Measurements from ENCODE around the gene CENPF. TPM values are rescaled to one million over a fixed set of nuclear protein-coding genes. Genes with fewer than 3 reads are reported as not detected.

CENPF gene
- total and polyA plus RNA-seq, 8 donors: 0.15 to 43.2 (median 6.8) TPM

DNA sequence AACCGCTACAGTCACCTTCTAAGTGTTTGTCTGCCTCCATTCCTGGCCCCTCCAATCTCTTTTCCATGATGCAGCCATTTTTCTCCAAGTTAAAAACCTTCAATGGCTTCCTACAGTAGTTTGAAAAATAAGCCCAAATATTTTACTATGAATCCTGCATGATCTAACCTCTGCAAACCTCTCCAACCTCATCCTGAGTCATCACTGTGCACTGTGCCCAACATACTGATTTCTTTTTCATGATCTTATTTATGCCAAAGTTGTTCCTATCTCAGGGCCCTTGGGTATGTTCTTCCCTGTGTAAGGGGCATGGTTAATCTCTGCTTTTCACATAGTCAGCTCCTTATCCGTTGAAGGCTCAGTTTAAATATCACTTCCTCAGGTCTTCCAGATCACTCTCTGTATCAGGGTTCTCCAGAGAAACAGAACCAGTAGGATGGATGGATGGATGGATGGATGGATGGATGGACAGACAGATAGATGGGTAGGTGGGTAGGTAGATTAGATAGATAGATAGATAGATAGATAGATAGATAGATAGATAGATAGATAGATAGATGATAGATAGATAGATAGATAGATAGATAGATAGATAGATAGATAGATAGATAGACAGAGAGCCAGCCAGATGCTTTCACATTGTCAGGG is 33.5 kb upstream of the CENPF start:
- TF ChIP-seq POLR2A (IDR thresholded peaks at IDR 0.05) (no peak), EP300 (IDR thresholded peaks at IDR 0.05) (no peak), POLR2AphosphoS5 (IDR thresholded peaks at IDR 0.05) (no peak)
- TF ChIP-seq, protein P1, sequence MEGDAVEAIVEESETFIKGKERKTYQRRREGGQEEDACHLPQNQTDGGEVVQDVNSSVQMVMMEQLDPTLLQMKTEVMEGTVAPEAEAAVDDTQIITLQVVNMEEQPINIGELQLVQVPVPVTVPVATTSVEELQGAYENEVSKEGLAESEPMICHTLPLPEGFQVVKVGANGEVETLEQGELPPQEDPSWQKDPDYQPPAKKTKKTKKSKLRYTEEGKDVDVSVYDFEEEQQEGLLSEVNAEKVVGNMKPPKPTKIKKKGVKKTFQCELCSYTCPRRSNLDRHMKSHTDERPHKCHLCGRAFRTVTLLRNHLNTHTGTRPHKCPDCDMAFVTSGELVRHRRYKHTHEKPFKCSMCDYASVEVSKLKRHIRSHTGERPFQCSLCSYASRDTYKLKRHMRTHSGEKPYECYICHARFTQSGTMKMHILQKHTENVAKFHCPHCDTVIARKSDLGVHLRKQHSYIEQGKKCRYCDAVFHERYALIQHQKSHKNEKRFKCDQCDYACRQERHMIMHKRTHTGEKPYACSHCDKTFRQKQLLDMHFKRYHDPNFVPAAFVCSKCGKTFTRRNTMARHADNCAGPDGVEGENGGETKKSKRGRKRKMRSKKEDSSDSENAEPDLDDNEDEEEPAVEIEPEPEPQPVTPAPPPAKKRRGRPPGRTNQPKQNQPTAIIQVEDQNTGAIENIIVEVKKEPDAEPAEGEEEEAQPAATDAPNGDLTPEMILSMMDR (IDR thresholded peaks at IDR 0.05): no peak
- no peak overlapping the region for H3K27ac ChIP-seq
- 86 to 91% (median 88%) methylated on average over 2 of the region's 2 CpGs for WGBS, 5 donors

DNA sequence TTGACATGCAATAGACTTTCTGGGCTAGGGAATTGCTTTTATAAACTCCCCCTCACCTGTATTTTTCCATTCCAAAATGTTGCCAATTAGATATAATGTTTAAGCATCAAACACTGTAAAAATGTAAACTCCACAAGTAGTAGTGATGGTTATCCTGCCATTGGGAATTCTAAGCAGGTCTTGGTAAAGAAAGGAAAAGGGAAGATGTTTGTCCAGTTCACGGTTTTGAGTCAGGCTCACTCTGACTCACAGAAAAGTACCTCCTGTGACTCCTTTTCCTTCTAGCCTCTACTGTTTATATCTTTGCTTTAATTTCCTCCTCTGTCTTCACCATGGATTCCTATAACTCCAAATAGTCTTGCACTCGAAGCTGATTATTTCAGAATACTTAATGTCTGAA is 32.6 kb upstream of the CENPF start:
- DNase-seq: no peak
- Histone ChIP-seq H3K4me3 (no peak overlapping the region), H3K27ac (no peak overlapping the region), H3K4me1 (peaks cover 0 to 4% (median 0%) of the 10 kb centered on the region in 4 donors), H3K36me3 (no peaks in the 10 kb centered on the region), H3K9me3 (peaks cover 0 to 4% (median 1%) of the 10 kb centered on the region in 4 donors), H3K27me3 (no peaks in the 10 kb centered on the region)
- 24 to 43% (median 32%) methylated on average over 2 of the region's 2 CpGs for WGBS, 5 donors
- no peak for TF ChIP-seq POLR2AphosphoS5 (IDR thresholded peaks at IDR 0.05)
- TF ChIP-seq EP300 (IDR thresholded peaks at IDR 0.05): no peak
- TF ChIP-seq POLR2A (IDR thresholded peaks at IDR 0.05): no peak
- intact Hi-C loops (cut with DNase I; ENCODE audit: low total_unique reads): no loop called here

More for the DNA sequence above, 33.5 kb upstream of the CENPF start:
- intact Hi-C loops (cut with DNase I; ENCODE audit: low total_unique reads): no loop called here
- DNase-seq: no peak
- Histone ChIP-seq H3K4me3 (no peak overlapping the region), H3K27me3 (no peaks in the 10 kb centered on the region), H3K36me3 (no peaks in the 10 kb centered on the region), H3K4me1 (peaks cover 0 to 4% (median 0%) of the 10 kb centered on the region in 4 donors), H3K9me3 (no peaks in the 10 kb centered on the region)

DNA sequence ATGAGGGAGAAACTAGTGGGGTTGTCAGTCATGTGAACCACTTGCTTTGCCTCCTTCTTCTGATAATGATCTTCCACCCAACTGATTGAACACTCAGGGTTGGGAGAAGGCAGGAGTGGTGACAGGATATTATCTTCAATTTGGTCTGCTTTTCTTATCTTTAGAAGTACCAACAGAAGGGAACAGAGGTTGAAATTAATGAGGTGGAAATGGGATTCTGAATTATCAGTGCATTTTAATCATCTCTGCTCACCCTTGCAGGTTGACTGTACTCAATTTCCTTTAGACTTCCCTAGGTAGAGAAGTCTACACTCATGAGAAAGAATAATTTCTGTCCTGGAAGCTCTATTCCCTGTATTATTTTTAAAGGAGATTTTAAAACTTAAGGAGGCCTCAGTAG is 31.7 kb upstream of the CENPF start:
- Histone ChIP-seq H3K27me3 (no peaks in the 10 kb centered on the region), H3K9me3 (peaks cover 5 to 13% (median 9%) of the 10 kb centered on the region in 4 donors), H3K4me1 (peaks cover 0 to 4% (median 0%) of the 10 kb centered on the region in 4 donors), H3K36me3 (no peaks in the 10 kb centered on the region), H3K27ac (no peak overlapping the region), H3K4me3 (no peak overlapping the region)
- TF ChIP-seq EP300 (IDR thresholded peaks at IDR 0.05) (no peak), POLR2AphosphoS5 (IDR thresholded peaks at IDR 0.05) (no peak), POLR2A (IDR thresholded peaks at IDR 0.05) (no peak)
- TF ChIP-seq, protein P1 (IDR thresholded peaks at IDR 0.05): no peak
- no peak for DNase-seq
- intact Hi-C loops (cut with DNase I; ENCODE audit: low total_unique reads): no loop called here

DNA sequence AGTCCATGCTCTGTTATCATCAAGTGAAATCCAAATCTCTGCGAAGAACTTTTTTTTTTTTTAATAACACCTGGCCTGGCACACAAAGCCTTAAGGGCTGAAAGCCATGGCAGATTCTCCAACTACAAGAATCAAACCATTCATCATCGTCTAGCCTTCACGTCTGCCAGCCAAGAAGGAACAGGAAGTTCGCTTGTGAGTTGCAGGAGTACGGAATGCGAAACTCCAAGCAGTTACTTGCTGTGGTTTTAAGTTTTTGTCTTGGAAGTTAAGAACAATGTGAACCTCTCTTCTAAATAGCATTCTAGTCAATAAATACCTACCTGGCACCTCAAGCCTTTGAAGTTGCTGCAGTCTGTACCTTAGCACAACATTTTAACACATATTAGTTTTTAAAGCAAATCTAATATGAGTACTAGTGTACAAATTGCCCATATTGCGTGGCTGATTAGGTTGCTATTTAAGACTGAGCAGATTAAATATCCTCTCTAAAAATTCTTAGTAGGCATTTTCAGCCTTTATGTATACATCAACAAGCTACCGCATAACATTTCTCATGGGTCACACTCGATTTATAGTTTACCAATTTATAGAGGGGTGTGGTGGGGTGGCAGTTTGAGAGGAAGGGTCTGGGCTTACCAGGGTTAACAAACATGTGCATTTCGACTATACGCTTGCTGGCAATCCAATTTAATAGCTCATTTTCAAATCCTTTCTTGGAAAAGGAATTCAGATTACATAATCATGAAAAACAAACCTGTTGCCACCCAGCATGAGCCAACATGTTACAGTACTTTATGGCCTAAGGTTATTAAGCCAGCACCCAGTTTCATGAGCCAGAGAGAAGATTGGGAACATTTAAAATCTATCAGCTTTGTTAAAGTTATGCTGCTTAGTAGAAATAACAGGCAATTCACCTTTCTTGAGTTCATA is 29.3 kb upstream of the CENPF start:
- WGBS, 5 donors: 74 to 81% (median 80%) methylated on average over 11 of the region's 11 CpGs
- Histone ChIP-seq H3K4me3 (no peak overlapping the region), H3K27me3 (no peaks in the 10 kb centered on the region), H3K27ac (no peak overlapping the region), H3K36me3 (no peaks in the 10 kb centered on the region), H3K9me3 (peaks cover 13 to 25% (median 18%) of the 10 kb centered on the region in 4 donors), H3K4me1 (no peaks in the 10 kb centered on the region)
- TF ChIP-seq, protein P1 (IDR thresholded peaks at IDR 0.05): no peak
- DNase-seq: no peak
- intact Hi-C loops (cut with DNase I; ENCODE audit: low total_unique reads): no loop called here
